Activated T-helper 1 cell treated with anti-CD3 and anti-CD28 coated beads, Interleukin-12 subunit alpha, Interleukin-12 subunit beta, Interleukin-2, Interleukin-4 antibody, amounts not matched to agents 30 ng/mL and 10 ng/mL and 1 ng/mL, durations not matched to agents 14 hours and 24 hours and 36 hours (primary cell): ENCODE data around the gene RABGAP1. TPM values are rescaled to one million over a fixed set of nuclear protein-coding genes. Genes with fewer than 3 reads are reported as not detected.

Experiments
- DNase-seq: peaks from one replicate; pipeline ENCODE4 v3.0.0; 2021; ENCODE audit warnings: low spot score
- H3K27ac Mint-ChIP-seq: one replicate; pipeline ENCODE4 v1.8.0; 2021; ENCODE audit warnings: mild to moderate bottlenecking, mixed read lengths
- H3K27me3 Mint-ChIP-seq: one replicate; pipeline ENCODE4 v1.8.0; 2022; ENCODE audit warnings: mild to moderate bottlenecking, moderate library complexity, mixed read lengths; ENCODE audit not compliant: insufficient read depth
- H3K36me3 Mint-ChIP-seq: one replicate; pipeline ENCODE4 v1.8.0; 2021; ENCODE audit warnings: low read depth, mixed read lengths
- H3K4me1 Mint-ChIP-seq: one replicate; pipeline ENCODE4 v1.8.0; 2021; ENCODE audit warnings: low read depth, mixed read lengths
- H3K4me3 Mint-ChIP-seq: one replicate; pipeline ENCODE4 v1.8.0; 2021; ENCODE audit warnings: mild to moderate bottlenecking, moderate library complexity, mixed read lengths
- H3K9me3 Mint-ChIP-seq: one replicate; pipeline ENCODE4 v1.8.0; 2021; ENCODE audit warnings: mixed read lengths
- intact Hi-C: fragments of 100-400 bp; cut with micrococcal nuclease; formaldehyde crosslinking; loops from one replicate; pipeline ENCODE4 v1.15.1; 2024
- total RNA-seq: library from RNA; stranded (reverse); gene quantifications from 2 replicates; pipeline ENCODE4 v1.2.3, GENCODE V29; 2022

RABGAP1 gene
- total RNA-seq, 1 donor from 2014 or later = 30.2 TPM

DNA sequence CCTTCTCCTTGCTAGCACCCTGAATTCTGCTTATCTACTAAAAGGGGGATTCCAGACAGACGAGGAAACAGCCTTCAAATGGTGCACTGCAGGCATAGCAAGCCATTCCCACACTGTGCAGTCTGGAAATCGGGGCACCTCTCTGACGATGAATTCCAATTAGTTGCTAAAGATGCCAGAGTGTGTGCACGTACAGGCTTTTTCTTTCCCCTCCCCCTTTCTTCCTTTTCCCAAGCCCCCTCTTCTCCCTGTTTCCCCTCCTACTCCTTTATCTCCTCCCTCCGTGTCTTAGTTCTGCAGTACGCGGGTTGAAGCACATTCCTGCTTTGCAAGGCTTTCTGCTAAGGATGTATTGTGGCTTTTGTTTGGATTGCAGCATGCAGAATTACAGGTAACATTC is 92.5 kb downstream of the RABGAP1 start, which contains the start of gene GPR21:
GPR21 (plus strand) TSS at position 316 of the 400 bp plus-strand sequence. CDS start 900 bp downstream, outside the sequence.
- Mint-ChIP-seq H3K27me3 (no peaks in the 10 kb centered on the region), H3K4me3 (no peak within 1 kb of the TSS), H3K36me3 (peaks cover 8% of the 10 kb centered on the region), H3K27ac (no peak within 1 kb of the TSS), H3K4me1 (no peaks in the 10 kb centered on the region), H3K9me3 (no peaks in the 10 kb centered on the region)
- no peak for DNase-seq
- intact Hi-C loops = no loop called here

DNA sequence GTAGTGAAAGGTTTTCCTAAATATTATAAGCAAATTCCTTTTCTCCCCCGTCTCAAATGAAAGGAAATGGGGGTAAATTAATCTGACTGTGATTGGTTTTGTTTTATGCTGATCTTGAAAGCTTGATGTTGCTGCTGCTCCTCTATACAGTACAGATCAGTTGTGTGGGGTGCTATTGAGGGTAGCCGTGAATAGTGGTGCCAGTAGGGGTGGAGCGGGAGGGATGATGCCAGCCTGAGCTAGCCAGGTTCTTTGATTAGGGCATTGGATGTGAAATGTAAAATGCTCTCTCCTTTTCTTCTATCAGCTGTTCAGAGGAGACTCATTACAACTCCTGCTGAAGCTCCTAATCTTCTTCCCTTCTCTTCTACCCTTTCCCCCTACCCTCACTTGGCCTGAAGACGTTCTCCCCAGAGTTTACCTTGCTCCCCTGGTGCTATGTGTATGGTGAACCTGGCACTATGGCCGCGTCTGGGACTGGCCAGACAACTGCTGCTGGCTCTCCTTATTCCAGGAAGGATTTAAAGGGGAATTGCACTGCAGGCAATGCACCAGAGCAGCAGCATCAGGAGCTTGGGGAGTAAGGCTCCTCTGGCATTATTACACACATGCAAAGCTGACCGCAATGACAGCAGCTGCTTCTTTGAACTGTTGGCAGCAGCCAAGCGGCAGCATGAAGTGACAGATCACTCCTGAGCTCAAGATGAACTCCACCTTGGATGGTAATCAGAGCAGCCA is 93.2 kb downstream of the RABGAP1 start:
- Mint-ChIP-seq H3K9me3 (no peaks in the 10 kb centered on the region), H3K4me3 (no peak overlapping the region)
- intact Hi-C loops = no loop called here

DNA sequence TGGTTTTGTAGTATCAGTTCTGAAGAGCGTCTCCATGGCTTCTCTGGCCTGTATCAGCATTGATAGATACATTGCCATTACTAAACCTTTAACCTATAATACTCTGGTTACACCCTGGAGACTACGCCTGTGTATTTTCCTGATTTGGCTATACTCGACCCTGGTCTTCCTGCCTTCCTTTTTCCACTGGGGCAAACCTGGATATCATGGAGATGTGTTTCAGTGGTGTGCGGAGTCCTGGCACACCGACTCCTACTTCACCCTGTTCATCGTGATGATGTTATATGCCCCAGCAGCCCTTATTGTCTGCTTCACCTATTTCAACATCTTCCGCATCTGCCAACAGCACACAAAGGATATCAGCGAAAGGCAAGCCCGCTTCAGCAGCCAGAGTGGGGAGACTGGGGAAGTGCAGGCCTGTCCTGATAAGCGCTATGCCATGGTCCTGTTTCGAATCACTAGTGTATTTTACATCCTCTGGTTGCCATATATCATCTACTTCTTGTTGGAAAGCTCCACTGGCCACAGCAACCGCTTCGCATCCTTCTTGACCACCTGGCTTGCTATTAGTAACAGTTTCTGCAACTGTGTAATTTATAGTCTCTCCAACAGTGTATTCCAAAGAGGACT is 94.2 kb downstream of the RABGAP1 start:
- no peak overlapping the region for H3K4me3 Mint-ChIP-seq
- no peaks in the 10 kb centered on the region for H3K9me3 Mint-ChIP-seq
- no peaks in the 10 kb centered on the region for H3K4me1 Mint-ChIP-seq
- intact Hi-C loops = no loop called here
- H3K36me3 Mint-ChIP-seq = peaks cover 5% of the 10 kb centered on the region
- H3K27ac Mint-ChIP-seq = no peak overlapping the region
- DNase-seq = no peak
- H3K27me3 Mint-ChIP-seq = no peaks in the 10 kb centered on the region

More for the DNA sequence above, 93.2 kb downstream of the RABGAP1 start:
- no peaks in the 10 kb centered on the region for H3K27me3 Mint-ChIP-seq
- no peak for DNase-seq
- H3K27ac Mint-ChIP-seq = no peak overlapping the region
- H3K4me1 Mint-ChIP-seq = no peaks in the 10 kb centered on the region
- H3K36me3 Mint-ChIP-seq = peaks cover 5% of the 10 kb centered on the region

DNA sequence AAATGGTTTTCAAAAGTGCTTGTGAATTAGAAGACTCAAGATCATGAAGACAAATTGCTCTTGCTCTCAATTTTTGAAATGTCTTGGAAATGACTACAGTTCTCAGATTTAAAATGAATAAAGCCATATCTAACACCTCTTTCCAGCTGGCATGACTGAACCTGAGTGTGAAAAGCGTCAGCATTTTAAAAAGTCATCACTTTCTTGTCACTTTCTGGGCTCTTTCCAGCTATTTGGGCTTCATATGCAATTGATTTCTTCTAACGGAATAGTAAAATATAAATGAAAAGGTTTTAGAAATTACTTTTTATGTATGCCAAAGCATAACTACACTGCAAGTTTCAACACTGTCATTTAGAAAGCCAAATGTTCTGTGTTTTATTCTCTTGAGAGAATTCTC is 95.0 kb downstream of the RABGAP1 start:
- no peak overlapping the region for H3K27ac Mint-ChIP-seq
- no peaks in the 10 kb centered on the region for H3K27me3 Mint-ChIP-seq
- H3K4me3 Mint-ChIP-seq = no peak overlapping the region
- peaks cover 5% of the 10 kb centered on the region for H3K36me3 Mint-ChIP-seq
- no peaks in the 10 kb centered on the region for H3K9me3 Mint-ChIP-seq
- DNase-seq = no peak
- intact Hi-C loops = no loop called here
- no peaks in the 10 kb centered on the region for H3K4me1 Mint-ChIP-seq

DNA sequence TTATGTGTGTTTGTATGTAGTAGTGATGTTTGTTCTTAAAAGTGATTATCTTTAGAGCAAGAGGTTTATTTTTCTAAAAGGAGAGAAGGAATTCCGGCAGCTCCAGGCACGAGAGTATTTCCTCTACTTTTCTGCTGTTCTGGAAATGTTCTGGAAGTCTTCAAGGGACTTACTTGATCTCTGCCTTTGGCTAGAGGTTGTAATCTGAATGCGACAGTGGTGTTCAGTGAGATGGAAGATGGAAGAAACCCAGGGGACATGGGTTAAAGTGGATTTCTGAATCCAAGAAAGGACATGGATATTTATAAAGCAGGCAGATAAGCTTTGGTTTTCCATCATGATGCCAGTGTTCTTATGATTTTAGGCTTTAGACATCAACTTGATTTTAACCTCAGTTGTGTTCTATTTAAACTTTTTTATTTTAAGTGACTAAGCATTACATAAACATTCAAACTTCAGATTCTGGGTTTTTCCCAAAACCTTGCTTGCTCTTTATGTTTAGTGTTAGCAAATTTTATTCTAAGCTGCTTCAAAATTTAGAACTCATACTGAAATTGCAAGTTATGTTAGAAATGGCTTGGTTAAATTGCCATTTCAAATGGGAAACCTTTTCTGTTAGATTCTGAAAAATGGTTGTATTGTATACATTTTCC is 96.2 kb downstream of the RABGAP1 start:
- DNase-seq = no peak
- intact Hi-C loops = no loop called here
- Mint-ChIP-seq H3K36me3 (peaks cover 8% of the 10 kb centered on the region), H3K27ac (no peak overlapping the region), H3K9me3 (no peaks in the 10 kb centered on the region), H3K4me1 (no peaks in the 10 kb centered on the region), H3K27me3 (no peaks in the 10 kb centered on the region), H3K4me3 (no peak overlapping the region)

DNA sequence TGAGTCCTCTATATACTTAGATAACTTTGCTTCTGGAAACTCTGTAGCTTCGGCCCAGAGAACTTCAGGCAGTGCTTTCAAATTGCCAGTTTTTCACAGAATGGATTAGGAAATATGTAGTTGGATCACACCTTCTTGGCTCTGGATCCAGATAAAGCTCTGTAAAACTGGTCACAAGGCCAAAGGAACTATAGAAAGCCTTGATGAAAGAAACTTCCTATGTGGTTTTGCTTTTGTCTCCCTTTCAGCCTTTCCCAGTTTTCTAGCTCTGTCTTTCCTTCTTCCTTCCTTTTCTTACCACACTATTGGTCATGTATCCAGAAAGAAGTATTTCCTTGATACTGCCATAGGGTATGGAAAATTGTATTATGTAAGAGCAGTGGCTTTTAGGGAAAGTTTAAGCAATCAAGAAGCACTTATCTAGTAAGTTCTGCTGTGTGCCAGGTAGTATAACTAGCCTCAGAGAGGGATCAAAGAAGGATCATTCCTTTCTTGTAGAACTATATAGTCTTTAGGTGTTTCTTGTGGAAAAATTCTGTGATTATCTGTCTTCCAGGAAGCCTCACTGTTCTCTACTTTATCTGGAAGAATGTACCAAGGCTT is 98.9 kb downstream of the RABGAP1 start:
- intact Hi-C loops = no loop called here
- H3K4me3 Mint-ChIP-seq = no peak overlapping the region
- H3K27ac Mint-ChIP-seq = no peak overlapping the region
- no peaks in the 10 kb centered on the region for H3K4me1 Mint-ChIP-seq
- no peak for DNase-seq
- H3K27me3 Mint-ChIP-seq = no peaks in the 10 kb centered on the region
- H3K9me3 Mint-ChIP-seq = peaks cover 5% of the 10 kb centered on the region
- H3K36me3 Mint-ChIP-seq = peaks cover 15% of the 10 kb centered on the region

DNA sequence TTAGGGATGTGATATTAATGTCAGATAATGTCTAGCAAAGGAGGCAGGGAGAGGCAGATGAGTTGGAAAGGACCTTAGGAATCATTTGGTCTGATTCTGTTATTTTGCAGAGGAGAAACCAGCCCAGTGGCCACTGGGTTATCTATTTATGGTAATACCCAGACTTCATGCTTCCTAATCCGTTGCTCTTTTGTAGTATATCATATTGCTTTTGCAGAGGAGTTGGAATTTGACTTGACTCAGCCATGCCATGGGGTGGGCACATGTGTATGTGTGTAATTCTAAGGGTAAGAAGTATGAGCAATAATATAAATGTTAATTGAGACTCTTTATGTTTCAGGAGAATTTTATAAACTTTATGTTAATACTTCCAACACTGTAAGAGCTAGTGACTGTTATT is 100.0 kb downstream of the RABGAP1 start:
- H3K9me3 Mint-ChIP-seq = peaks cover 5% of the 10 kb centered on the region

DNA sequence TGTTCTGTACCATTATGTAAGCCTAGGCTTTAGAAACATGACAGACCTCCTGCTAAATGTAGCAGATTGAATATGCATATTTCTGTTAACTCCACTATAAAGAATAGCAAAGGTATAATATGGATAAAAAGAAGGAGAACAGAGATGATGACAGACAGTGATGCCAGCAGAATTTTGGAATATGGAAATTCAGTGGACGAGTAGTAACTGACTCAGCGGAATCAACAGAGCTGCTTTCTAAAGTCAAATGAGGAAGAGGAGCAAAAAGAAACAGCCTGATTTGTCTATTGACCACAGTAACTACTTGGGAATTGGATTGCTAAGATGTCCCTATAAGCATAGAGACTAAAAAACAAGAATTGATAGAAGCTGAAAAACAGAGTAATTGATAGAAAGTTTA is 100.7 kb downstream of the RABGAP1 start:
- no peak for DNase-seq
- Mint-ChIP-seq H3K27ac (no peak overlapping the region), H3K36me3 (peaks cover 15% of the 10 kb centered on the region), H3K4me1 (no peaks in the 10 kb centered on the region), H3K27me3 (no peaks in the 10 kb centered on the region), H3K9me3 (peaks cover 5% of the 10 kb centered on the region), H3K4me3 (no peak overlapping the region)
- intact Hi-C loops = no loop called here

More for the DNA sequence above, 100.0 kb downstream of the RABGAP1 start:
- DNase-seq = no peak
- Mint-ChIP-seq H3K36me3 (peaks cover 15% of the 10 kb centered on the region), H3K27me3 (no peaks in the 10 kb centered on the region), H3K27ac (no peak overlapping the region), H3K4me1 (no peaks in the 10 kb centered on the region), H3K4me3 (no peak overlapping the region)
- intact Hi-C loops = no loop called here

DNA sequence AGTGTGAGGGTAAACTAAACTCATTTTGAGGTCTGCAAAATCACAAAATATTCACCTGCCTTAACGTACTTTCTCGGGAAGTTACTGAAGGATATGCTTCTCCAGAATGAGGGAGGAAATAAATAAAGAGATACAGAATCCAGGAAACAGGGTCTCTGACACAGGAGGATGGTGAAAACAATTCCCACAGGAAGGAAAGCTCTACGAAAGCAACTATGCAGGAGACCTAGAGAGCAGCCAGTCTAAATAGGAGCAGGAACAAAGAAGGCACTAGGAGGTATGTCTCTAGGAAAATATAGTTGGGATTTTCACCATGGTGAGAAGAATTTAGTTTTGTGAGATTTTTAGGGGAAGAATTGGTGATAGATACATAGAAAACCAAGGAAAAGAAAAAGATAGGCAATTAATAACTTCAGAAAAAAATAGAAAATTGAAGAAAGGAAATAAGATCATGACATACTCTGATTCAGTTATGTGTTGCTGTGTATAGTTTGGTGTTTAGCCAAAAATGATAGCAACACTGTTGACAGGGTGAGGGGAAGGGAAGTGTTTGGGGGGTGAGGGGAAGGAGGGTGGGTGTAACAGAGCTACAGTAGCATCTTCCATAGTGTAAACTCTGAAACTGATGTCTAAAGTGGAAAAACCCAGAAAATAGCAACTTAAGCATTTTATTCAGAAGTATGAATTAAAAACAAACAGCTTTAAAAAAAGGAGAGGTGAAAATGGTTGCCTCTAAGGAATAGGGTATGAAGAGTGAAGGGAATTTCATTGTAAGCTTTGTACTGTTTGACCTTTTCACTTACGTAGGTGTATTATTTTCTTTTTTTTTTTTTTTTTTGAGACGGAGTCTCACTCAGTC is 102.5 kb downstream of the RABGAP1 start:
- intact Hi-C loops = no loop called here
- H3K9me3 Mint-ChIP-seq = peaks cover 5% of the 10 kb centered on the region
- H3K36me3 Mint-ChIP-seq = peaks cover 15% of the 10 kb centered on the region

DNA sequence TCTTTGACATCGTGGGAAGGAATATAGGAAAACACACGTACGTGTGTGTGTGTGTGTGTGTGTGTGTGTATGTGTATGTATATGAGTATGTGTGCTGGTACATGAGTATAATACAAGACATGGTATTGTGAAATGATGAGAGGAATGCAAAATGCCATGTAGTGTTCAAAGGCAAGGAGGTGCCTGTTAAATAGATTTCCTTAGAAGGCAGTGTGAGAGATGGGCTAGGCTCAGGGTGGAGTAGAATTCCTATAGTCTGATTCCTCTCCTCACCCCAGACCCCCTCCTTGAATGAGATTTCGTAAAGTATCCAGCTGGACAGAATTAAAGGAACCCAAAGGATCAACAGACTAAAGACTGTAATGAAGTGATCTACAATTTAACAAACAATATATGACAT is 103.8 kb downstream of the RABGAP1 start:
- Mint-ChIP-seq H3K4me3 (no peak overlapping the region), H3K27ac (no peak overlapping the region), H3K9me3 (peaks cover 5% of the 10 kb centered on the region), H3K36me3 (peaks cover 16% of the 10 kb centered on the region), H3K4me1 (no peaks in the 10 kb centered on the region), H3K27me3 (no peaks in the 10 kb centered on the region)
- DNase-seq = no peak
- intact Hi-C loops = no loop called here

More for the DNA sequence above, 102.5 kb downstream of the RABGAP1 start:
- Mint-ChIP-seq H3K27ac (no peak overlapping the region), H3K27me3 (no peaks in the 10 kb centered on the region), H3K4me1 (no peaks in the 10 kb centered on the region), H3K4me3 (no peak overlapping the region)
- no peak for DNase-seq

DNA sequence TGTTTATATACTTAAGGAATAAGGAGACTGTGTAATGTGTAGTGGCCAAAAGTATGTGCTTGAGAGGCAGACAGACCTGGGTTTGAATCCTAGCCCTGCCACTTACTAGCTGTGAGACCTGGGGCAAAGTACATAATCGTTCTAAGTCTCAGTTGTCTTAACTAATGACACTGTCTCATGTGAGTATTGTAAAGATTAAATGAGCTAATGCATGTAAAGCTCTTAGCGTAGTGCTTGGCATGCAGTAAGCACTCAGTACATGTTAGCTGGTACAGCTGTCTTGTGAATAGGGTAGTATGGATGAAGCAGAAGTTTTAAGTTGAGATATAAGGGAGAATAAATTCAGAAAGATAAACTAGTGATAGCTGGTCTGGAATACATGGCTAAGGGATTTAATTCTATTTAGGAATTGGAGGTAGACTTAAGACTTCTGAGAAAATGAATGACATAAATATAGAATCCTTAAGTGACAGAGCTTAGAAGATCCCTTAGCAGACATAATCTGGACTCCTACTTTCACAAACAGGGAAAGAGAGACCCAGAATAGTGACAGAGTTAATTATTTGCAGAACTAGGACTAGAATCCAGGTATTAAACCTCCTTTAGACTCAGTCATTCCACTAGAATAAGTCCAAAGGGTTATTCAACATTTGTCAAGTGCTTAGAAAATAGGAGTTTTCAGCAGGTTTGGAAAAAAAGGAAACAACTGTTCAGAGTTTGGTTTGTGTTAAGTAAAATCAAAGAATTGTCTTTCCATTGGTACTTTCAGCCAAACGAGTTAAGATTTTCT is 105.8 kb downstream of the RABGAP1 start:
- peaks cover 12% of the 10 kb centered on the region for H3K36me3 Mint-ChIP-seq
- no peaks in the 10 kb centered on the region for H3K4me1 Mint-ChIP-seq
- no peak overlapping the region for H3K27ac Mint-ChIP-seq
- no peaks in the 10 kb centered on the region for H3K27me3 Mint-ChIP-seq
- H3K4me3 Mint-ChIP-seq = no peak overlapping the region
- no peak for DNase-seq
- H3K9me3 Mint-ChIP-seq = peaks cover 5% of the 10 kb centered on the region
- intact Hi-C loops = no loop called here

DNA sequence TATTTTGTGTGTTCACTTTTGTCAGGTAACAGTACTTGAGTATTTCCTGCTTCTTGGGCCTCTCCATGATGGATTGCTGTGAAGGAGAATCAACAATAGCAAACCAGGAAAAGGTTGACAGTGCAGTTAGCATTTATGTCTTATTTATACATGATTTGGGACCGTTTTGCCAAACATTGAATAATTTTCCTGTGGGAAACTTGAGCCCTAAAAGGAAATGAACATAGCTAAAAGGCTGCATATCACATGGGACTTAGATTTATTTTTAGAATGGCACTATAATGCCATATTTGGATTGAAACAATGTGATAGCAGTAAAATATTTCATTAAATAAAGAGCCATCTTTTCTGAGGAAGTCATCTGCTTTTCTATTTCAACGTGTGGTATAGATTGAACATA is 107.9 kb downstream of the RABGAP1 start:
- DNase-seq = no peak
- Mint-ChIP-seq H3K4me3 (no peak overlapping the region), H3K36me3 (peaks cover 1% of the 10 kb centered on the region), H3K4me1 (no peaks in the 10 kb centered on the region), H3K27ac (no peak overlapping the region), H3K27me3 (no peaks in the 10 kb centered on the region), H3K9me3 (no peaks in the 10 kb centered on the region)
- intact Hi-C loops = no loop called here
